A673 (cell line): ENCODE measurements around the gene GALNT13.

Experiments used
- EZH2 ChIP-seq: fragments of 200-600 bp; sonication (generic); IDR thresholded peaks from 2 replicates; pipeline ENCODE4 v1.6.1; 2017; ENCODE audit warnings: borderline replicate concordance, low read depth, mild to moderate bottlenecking, mixed read lengths, antibody characterized with exemption, low read length; ENCODE audit not compliant: poor library complexity, severe bottlenecking
- TF ChIP-seq, protein P1 (sequence below): fragments of 300-800, 200-600 bp; sonication (generic); conservative IDR thresholded peaks from 2 replicates; pipeline ENCODE4 v1.5.1; 2017; ENCODE audit warnings: low read depth, mild to moderate bottlenecking, antibody characterized with exemption, low read length, moderate library complexity, mixed read lengths

- no peak for TF ChIP-seq EZH2
- TF ChIP-seq, protein P1, sequence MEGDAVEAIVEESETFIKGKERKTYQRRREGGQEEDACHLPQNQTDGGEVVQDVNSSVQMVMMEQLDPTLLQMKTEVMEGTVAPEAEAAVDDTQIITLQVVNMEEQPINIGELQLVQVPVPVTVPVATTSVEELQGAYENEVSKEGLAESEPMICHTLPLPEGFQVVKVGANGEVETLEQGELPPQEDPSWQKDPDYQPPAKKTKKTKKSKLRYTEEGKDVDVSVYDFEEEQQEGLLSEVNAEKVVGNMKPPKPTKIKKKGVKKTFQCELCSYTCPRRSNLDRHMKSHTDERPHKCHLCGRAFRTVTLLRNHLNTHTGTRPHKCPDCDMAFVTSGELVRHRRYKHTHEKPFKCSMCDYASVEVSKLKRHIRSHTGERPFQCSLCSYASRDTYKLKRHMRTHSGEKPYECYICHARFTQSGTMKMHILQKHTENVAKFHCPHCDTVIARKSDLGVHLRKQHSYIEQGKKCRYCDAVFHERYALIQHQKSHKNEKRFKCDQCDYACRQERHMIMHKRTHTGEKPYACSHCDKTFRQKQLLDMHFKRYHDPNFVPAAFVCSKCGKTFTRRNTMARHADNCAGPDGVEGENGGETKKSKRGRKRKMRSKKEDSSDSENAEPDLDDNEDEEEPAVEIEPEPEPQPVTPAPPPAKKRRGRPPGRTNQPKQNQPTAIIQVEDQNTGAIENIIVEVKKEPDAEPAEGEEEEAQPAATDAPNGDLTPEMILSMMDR: no peak
Observed at GRCh38 chr2:154238252-154238651, 366.5 kb downstream of the GALNT13 start.
